ENCODE data around the gene E4F1.
"Not testable (repeated sequence)": the region's sequence is repeated elsewhere in the genome, so short reads cannot be mapped to it uniquely, and the experiment has no call there.

E4F1 gene

DNA sequence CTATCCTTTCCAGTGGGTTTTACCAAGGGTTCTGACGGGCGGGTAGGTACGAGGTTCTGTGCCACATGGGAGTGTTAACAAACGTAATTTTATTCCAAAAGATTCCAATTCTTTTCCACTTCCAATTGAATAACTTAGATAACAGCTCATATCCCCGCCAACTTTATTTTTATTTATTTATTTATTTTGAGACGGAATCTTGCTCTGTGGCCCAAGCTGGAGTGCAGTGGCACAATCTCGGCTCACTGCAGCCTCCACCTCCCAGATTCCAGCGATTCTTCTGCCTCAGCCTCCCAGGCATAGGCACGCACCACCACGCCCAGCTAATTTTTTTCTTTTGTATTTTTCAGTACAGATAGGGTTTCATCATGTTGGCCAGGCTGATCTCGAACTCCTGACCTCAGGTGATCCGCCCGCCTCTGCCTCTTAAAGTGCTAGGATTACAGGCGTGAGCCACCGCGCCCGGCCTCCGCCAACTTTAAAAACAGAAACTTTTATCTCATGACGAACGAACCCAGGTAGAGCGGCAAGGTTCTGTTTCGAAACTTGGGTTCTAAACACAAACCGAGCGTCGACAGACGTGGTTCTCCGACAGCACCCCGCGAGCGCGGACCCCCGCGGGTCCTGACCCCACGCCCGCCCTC, 27.4 kb downstream of the E4F1 start:
- peak; percentile 53 for DNase-seq

DNA sequence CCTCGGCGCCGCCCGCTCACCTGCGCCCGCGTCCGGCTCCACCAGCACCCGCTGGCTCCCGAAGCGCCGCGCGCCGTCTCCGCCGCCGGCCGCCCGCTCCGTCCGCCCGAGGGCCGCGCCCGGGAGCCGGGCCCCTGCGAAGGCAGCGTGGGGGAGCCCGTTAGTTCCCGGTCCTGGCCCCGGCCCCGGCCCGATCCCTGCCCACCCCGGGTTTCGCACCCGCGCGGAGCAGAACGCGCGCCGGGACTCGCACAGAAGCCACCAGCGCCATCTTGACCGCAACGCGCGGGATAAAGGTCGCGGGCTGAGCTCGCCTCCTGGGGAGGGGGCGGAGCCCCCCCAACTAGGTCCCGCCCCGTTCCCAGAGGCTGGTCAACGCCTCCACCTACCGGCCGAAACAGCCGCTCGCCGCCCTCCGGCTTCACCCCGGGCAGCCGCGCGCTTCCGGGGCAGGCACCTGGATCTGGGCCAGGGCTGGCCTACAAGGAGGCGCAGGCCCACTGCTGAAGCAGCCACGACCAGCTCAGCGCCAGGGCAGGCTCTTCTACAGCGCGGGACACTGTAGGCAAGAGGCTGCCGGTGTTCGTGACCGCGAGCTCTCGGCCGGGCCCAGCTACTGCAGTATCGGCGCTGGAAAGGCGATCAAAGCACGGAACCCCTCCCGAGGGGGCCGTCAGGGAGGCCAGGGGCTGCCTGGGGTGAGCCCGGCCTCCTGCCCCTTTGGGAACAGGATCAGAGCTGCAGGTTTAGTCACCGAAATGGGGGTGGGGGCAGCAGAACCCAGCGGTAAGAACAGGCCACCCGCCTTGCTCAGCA, 28.1 kb downstream of the E4F1 start, which contains the start of gene ECI1:
Gene ECI1, minus strand, starts transcription at position 292 of the 816 bp plus-strand sequence. Its CDS starts 21 bp downstream, at position 271.
- peak; percentile 87 for DNase-seq

DNA sequence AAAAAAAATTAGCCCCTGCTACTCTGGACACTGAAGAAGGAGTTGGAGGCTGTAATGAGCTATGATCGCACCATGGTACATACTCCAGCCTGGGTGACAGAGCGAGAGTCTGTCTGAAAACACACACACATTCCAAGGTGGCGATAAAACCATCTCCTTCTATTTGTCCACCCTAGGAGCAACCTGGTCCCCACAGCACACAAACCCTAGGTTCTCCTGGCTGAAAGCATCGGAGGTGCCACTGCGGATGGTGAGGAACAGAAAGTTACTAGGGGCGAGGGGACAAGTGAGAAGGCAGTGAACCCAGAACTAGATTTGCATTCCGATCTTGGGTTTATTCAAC, 29.4 kb downstream of the E4F1 start:
- DNase-seq, result no peak

DNA sequence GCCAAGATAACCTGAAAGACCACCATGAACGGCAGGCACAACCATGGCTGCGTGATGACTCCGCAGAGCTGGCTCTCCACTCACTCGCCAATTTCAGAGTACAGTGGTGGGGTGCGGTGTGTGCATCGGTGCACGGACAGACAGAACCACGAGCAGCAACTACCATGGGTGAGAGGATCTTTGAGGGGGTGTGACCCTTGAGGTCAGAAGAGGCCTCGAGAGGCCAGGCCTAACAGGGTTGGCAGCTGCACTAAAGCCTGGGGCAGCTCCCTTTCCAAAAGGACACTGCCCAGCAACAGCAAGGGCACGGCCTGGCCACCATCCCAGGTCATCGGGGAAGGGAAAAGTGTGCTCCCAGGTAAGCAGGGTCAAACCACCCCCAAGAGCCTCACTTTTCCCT, 29.9 kb downstream of the E4F1 start:
- no peak for DNase-seq

DNA sequence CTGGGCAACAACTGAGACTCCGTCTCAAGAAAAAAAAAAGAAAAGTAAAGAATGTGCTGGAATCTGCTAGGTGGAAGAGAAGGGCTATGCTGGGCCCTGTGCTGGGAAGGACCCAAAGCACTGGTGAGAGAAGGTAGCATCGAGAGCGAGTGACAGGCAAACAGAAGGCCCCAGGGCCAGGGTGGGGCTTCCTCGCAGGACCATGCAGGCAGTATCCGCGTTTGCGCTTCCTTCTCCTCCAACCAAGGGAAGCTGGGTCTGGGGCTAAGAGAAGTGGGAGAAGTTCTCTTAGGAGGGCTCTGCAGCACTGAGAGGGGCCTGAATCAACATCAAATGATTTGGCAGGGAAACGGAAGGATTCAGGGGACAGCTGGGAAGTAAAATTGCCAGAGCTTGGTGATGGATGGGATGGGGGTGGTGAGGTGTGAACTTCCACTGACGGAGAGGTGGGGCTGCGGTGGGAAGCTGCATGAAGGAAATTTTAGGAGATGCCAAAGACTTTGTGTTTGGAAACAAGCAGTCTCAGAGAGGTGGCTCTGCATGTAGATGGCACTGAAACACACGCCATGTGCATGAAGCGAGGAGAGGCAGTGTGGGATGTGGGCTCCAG, 33.2 kb downstream of the E4F1 start:
- no peak for DNase-seq

DNA sequence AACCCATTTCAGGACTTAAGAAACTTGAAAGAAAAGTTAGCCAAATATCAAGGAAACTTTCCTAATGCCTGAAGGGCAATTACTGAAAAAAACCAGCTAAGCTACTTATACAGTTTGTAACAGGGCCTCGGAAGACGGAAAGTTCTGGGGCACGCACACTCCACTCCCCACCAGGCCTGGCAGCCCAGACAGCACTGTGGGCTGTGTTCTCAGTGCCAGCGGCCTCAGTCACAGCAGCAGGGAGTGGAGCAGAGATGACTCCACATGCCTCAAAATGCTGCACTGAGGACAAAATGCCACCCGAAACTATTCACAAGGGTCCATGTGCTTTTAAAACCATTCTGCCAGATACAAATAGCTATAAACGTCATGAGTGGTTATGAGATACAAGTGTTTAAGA, 34.3 kb downstream of the E4F1 start:
- DNase-seq, result no peak

DNA sequence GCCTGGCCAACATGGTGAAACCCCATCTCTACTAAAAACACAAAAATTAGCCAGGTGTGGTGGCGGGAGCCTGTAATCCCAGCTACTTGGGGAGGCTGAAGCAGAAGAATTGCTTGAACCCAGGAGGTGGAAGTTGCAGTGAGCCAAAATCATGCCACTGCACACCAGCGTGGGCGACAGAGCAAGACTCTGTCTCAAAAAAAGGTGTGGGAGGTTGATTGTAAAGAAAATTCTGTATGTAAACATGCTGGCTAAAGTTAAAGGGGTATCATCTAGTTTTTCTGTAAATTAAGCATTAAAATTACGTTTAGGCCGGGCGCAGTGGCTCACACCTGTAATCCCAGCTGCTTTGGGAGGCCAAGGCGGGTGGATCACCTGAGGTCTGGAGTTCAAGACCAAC, 35.1 kb downstream of the E4F1 start:
- DNase-seq, result not testable (repeated sequence)

DNA sequence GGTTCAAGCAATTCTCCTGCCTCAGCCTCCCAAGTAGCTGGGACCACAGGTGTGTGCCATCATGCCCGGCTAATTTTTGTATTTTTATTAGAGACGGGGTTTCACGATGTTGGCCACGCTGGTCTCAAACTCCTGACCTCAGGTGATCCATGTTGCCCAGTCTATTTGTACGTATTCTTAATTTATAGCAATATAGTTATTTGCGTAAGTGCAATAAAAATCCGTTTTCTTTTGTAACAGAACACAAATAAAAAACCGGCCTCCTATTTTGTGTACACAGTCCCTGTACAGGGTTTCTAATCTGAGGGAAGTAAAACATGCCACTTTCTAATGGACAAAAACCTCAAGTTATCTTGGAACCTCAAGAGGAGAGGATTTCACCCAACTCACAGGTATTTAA, 36.9 kb downstream of the E4F1 start:
- DNase-seq, result no peak

DNA sequence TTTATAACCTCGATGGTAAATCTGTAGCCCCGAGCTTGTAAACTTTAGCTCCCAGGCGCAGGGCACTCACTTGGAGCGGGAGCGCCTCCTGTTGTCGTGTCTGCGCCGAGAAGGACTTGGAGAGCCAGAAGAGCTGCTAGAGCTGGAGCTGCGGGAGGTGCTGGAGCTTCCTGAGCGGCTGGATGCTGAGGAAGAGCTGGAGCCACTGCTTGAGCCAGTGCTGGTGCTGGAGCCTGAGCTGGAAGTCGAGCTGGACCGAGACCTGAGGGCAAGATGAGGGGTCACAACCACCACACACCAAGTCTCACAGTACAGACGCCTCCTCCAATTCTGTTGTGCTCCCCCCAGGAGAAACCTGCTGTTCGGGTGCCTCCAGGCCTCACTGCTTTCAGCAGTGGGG, 39.6 kb downstream of the E4F1 start:
- DNase-seq, result not testable (repeated sequence)

DNA sequence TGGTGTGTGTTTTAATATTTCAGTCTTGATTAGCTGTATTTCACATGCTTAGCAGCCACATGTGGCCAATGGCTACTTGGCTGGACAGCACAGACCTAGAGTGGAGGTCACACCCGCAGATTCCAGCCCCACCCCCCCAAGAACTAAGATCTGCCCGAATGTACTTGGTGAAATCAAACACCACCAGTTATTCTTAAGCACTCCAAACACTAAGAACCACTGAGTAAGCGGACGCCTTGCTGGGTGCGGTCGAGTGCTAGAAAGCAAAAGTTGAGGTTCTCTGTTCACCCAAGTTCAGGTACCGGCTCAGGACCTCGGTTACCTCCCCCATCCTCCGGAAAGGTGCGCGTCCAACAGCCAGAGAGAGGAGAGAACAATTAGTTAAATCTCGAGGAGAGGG, 43.5 kb downstream of the E4F1 start:
- not testable (repeated sequence) for DNase-seq

DNA sequence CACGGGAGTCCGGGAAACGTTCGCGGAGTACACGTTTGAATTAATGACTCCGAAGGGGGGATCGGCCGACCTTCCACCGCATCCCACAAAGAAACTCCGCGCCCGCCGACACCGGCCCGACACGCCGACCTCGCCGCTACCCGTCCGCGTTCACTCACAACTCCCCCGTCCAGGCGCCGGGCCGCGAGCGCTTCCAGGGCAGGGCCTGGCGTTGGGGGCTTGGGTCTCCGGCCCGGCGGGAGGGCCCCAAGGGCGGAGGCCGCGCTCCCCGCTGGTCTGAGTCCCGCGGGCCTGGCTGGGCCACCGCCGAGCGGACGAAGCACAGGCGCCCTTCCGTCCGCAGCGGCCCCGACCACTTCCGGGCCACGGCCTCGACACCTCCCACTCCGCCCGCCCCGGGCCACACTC, 44.1 kb downstream of the E4F1 start:
- not testable (repeated sequence) for DNase-seq

DNA sequence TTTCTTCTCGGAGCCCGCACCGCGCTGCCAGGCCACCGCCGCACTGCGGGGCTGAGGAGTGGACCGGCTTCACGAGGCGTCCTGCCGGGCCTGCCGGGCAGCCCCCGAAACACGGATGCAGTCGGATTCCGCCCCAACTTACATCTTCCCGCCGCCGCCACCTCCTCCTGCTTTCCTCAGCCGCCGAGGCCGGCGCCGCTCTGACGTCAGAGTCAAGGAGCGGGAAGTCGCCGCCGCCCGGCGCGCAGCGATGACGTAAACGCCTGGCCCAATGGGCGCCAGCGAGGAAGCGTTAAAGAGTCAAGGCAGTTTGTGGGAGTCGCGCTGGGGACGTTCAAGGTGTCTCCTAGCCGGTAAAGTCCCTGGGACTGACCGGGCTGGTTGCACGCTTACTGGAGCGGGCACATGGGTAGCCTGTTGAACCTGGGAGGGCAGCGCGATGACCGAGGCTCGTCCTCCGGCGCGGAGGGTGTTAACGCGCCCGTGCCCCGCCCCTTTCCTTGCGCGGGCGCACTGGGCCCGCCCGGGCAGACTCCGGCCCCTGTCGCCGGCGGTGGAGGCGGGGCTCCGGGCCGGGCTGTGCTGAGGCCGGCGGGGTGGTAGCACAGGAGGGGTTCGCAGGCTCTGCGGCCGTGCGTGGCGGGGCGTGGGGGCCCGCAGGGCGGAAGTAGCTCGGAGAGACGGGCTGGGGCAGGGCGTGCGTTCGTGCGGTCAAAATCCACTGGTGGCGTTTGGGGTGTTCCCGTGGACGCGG, 44.7 kb downstream of the E4F1 start, which contains the start of gene RNPS1:
Gene RNPS1, minus strand, starts transcription at position 214 of the 754 bp plus-strand sequence. CDS start 3,483 bp downstream, outside the sequence.
- peak; percentile 92 for DNase-seq

DNA sequence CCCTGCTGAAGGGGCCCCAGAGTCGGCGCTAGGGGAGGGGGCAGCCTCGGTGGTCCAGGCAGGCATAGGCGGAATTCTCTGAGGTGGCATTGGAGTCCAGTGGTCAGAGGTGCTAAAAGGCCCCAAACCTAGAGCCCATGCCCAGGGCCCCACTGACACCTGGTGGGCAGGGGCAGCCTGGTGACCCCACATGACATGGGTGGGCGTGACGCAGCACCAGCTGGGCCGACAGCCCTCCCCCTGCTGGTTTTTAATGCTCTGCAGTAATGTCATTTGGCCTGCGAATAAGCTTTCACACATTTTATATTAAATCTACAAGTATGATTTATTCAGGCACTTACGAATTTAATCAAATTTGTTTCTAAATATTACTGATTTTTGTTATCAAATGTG, 46.7 kb downstream of the E4F1 start:
- DNase-seq, result no peak

DNA sequence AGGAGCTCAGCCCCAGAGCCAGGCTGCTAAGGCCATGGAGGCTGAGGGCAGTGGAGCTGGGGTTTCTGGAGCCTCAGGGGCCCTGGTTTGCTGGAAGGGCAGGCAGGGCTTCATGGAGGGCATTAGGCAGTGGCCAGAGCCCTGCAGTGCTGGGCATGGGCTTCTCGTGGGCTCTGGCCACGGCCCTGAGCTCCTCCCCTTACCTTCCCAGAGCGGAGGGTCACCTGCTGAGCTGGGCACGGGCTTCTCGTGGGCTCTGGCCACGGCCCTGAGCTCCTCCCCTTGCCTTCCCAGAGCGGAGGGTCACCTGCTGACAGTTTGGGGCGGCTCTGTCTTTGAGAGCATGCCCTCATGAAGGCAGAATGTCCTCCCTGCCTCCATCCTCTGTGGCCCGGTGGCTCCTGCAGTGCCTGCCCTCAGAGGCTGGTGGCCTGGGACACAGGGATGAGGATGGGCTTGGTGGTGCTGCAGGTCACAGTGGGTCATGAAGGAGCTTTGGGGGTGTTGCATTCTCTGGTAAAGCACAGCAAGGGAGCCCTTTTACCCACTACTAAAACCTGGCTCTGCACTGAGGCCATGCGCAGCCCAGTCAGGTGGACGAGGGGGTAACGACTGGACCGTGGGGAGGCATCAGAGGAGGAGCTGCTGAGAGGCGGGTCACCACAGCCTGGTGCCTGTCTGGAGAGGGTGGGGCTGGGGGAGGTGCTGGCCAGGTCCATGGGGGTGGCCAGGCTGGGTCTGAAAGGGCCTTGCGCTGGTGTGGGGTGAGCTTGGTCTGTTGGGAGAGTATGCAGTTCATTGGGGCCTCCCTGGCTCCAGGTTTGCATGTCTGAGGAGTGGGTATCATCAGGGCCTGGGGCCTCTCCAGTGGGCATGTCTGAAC, 47.4 kb downstream of the E4F1 start:
- no peak for DNase-seq

DNA sequence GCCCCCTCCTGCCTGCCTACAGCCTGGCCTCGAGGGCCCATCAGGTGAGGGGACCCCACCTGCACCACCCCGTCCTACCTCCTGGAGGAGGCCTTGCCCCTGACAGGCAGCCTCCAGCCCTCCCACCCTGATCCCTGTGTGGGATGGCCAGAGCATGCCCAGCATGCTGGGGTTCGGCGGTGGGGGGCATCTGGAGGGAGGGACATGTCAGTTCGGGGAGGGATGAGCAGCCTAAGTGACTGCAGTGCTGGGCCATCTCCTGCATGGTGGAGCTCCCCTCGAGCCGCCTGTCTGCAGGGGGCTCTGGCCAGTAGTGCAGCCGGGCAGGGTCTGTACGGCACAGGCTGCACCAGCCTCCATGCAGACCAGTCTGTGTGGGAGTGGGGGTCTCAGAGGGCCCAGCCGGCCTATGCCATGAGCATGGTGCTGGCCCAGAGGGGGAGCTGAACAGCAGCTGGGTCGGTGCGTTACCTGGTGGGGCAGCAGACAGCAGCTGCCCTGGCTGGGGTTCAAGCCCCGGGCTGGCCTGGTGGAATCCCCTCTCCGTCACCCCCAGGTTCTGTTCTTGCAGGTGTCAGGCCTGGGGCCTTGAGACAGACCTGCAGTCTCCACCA, 48.6 kb downstream of the E4F1 start:
- DNase-seq, result no peak

DNA sequence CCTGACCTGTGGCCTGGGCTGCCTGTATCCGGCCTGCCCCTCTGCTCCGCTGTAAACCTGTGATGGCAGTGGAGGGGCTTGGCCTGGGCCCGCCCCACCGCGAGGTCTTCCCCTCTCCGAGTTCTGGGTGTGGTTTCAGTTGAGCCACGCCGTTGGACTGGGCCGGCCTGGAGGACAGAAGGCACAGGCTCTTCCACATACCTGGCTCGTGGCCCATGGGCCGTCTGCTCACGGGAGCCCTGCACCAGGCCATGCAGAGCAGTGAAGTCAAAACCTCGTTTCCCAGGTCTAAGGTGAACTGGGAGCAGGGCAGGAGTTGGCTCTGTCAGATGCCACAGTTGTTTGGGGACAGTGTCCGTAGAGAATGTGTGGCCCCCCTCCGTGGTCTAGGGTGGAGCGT, 50.1 kb downstream of the E4F1 start:
- no peak for DNase-seq

DNA sequence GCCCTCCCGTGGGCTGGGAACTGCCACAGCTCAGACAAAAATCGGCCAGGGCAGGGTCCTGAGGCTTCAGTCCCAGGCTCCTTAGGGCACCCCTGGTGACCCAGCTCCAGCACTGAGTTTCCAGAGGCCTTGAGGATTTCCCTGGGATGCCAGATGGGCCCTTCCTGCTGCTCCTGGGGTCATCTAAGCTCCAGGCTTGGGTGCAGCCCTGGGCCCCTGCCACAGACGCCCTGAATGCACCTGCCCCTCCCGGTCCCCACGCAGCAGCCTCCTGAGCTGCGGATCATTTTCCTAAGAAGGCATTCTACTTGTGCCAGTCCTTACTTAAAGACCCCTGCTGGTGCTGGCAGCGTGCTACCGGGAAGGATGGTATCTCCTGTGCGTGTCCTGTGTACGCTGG, 50.5 kb downstream of the E4F1 start:
- no peak for DNase-seq

DNA sequence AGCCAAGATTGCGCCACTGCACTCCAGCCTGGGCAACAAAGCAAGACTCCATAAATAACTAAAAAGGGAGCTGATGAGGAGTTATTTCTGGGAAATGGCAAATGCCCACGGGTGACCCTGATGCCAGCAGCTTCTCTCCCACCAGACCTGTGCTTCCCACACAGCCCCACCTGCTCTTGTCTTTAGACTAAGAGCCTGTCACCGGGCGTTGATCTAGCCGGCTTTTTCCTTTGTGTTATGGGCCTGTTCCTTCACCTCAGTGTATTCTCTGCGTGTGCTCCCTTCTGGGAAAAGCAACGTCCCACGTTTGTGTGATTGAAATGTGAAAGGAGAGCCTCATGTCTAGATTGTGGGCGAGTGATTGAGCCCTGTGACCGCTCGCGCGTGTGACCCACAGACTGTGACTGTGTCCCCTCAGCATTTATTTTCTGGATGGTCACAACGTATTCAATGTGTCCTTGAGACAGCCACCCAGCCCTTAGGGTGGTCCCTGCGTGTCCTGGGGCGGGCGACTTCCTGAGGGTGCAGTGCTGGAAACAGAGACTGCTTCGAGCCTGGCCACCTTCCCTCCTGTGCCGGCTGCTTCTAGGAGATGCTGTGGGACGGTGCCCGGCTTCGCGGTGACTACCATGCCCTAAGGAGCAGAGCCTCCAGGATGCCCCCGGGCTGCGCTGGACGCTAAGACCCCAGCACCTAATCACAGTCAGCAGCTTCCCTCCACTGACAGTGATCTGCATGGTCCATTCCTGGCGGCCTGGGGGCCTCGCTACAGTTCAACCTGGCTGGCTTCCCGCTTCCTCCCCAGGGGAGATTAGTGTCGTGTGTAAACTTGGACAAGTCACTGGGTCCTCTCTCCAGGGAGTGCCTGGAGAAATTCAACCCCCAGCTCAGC, 52.3 kb downstream of the E4F1 start:
- DNase-seq, result no peak

DNA sequence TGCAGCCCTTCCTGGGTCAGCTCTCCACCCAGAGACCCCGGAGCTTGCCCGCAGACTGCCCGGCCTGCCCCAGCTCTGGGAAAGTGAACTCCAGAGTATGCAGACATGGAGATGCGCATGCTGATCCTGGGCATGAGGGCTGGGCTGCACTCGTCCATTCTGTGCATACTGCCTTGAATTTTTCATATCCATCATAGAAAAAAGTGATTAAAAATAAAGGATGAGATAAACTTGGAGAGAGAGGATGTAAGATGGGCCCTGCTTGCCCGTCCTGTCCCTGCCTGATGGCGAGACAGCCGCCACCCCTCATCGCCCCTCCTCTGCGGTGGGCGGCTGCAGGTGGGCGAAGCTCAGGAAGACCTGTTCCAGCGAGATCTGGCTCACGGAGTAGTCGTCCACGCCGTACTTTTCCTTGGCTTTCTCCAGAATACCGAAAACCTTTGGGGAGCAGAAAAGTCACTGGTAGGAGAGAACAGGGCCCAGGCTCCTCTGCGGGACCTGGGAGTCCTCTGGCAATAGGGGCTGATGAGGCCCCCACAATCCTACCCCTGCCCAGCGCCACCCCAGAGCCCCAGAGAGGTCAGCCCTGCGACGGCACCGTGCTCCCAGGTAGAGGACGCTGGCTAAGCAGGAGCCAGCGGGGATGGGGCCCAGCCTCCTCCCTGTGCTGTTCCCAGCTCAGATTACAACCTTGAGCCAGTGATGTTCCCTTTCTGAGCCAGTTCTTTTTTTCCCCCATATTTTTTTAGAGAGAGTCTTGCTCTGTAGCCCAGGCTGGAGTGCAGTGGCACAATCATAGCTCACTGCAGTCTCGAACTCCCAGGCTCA, 53.2 kb downstream of the E4F1 start:
- no peak for DNase-seq
